Measurements from ENCODE around the gene SNCA. TPM values are rescaled to one million over a fixed set of nuclear protein-coding genes. Genes with fewer than 3 reads are reported as not detected.

The SNCA gene
- total RNA-seq, 1 donor from 2014 or later: 15.2 TPM

GRCh38 chr4:89847571-89848325, 10.8 kb upstream of the SNCA start:
- TF ChIP-seq CTCF (IDR thresholded peaks at IDR 0.05; ENCODE audit: partially characterized antibody, unreplicated experiment): no peak
- H3K27ac Mint-ChIP-seq (ENCODE audit: unreplicated experiment): no peak overlapping the region
- no peak overlapping the region for H3K4me3 Mint-ChIP-seq (ENCODE audit: unreplicated experiment)
- H3K36me3 Mint-ChIP-seq (ENCODE audit: unreplicated experiment): peaks cover 16% of the 10 kb centered on the region
- no peak for DNase-seq
- H3K27me3 Mint-ChIP-seq (ENCODE audit: unreplicated experiment): no peaks in the 10 kb centered on the region
- H3K9me3 Mint-ChIP-seq (ENCODE audit: unreplicated experiment): no peaks in the 10 kb centered on the region
- peaks cover 4% of the 10 kb centered on the region for H3K4me1 Mint-ChIP-seq (ENCODE audit: low read depth, unreplicated experiment)

GRCh38 chr4:89839558-89839957, 2.6 kb upstream of the SNCA start:
- no peak for TF ChIP-seq CTCF (IDR thresholded peaks at IDR 0.05; ENCODE audit: partially characterized antibody, unreplicated experiment)
- Mint-ChIP-seq H3K4me3 (ENCODE audit: unreplicated experiment) (no peak overlapping the region), H3K36me3 (ENCODE audit: unreplicated experiment) (no peaks in the 10 kb centered on the region), H3K27ac (ENCODE audit: unreplicated experiment) (no peak overlapping the region), H3K27me3 (ENCODE audit: unreplicated experiment) (peaks cover 4% of the 10 kb centered on the region), H3K9me3 (ENCODE audit: unreplicated experiment) (no peaks in the 10 kb centered on the region), H3K4me1 (ENCODE audit: low read depth, unreplicated experiment) (no peaks in the 10 kb centered on the region)
- DNase-seq: no peak

- Mint-ChIP-seq H3K36me3 (ENCODE audit: unreplicated experiment) (no peaks in the 10 kb centered on the region), H3K4me3 (ENCODE audit: unreplicated experiment) (peak overlapping the region; percentile 96), H3K4me1 (ENCODE audit: low read depth, unreplicated experiment) (no peaks in the 10 kb centered on the region), H3K27ac (ENCODE audit: unreplicated experiment) (peak overlapping the region; percentile 96), H3K9me3 (ENCODE audit: unreplicated experiment) (no peaks in the 10 kb centered on the region), H3K27me3 (ENCODE audit: unreplicated experiment) (peaks cover 4% of the 10 kb centered on the region)
- no peak for TF ChIP-seq CTCF (IDR thresholded peaks at IDR 0.05; ENCODE audit: partially characterized antibody, unreplicated experiment)
- no peak for DNase-seq
These were observed 1.0 kb upstream of the SNCA start for GRCh38 chr4:89837993-89838390.

GRCh38 chr4:89837385-89837992, 528 bp upstream of the SNCA start:
- Mint-ChIP-seq H3K27ac (ENCODE audit: unreplicated experiment) (peak overlapping the region; percentile 96), H3K4me3 (ENCODE audit: unreplicated experiment) (peak overlapping the region; percentile 96), H3K9me3 (ENCODE audit: unreplicated experiment) (no peaks in the 10 kb centered on the region), H3K4me1 (ENCODE audit: low read depth, unreplicated experiment) (no peaks in the 10 kb centered on the region), H3K27me3 (ENCODE audit: unreplicated experiment) (peaks cover 4% of the 10 kb centered on the region), H3K36me3 (ENCODE audit: unreplicated experiment) (no peaks in the 10 kb centered on the region)
- peak; percentile 59 for DNase-seq
- no peak for TF ChIP-seq CTCF (IDR thresholded peaks at IDR 0.05; ENCODE audit: partially characterized antibody, unreplicated experiment)
